NCI-H2029 treated with DMSO at 0.1 percent for 48 hours (cell line): Measurements from ENCODE around the gene E2F4.

Experiments
- DNase-seq: peaks from one replicate; lab custom pipeline; 2025; lab: John Stamatoyannopoulos, UW

Gene E2F4

DNA sequence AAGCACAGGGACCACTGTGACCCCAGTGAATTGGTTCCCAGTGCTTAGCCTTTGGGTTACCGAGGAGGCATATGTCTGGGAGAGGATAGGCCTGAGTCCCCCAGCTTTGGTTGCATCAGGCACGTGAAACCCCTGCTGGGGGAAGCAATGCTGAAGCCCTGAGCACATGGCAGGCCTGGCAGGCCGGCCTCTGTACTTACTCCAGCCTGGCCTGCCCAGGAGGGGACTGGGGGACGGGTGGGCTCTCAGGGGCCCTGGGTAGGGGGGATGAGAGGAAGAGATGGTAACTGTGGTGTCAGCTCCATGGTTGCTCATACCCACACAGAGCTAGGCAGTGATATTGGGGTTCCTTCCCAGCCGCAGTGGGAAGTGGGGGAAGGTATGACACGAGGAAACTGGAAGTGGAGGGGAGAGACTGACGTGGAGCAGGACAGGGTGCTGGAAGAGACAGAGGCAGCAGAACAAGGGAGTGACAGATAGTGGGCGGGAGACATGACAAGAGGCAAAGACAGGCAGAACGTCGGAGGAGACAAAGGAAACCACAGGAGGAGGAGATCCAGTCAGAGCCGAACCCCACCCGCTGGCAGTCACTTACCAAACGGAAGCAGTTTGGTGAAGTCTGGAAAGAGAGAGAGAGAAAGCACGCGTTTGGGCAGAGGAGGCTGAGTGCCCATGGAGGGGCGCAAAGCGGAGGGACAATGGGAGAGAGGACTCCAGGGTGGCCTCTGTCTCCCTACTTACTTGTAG, 44.0 kb downstream of the E2F4 start:
- no peak for DNase-seq

- DNase-seq = no peak
Measured at GRCh38 chr16:67236563-67237395, 44.8 kb downstream of the E2F4 start.

- DNase-seq = no peak
Measured at GRCh38 chr16:67237396-67238277, 45.7 kb downstream of the E2F4 start.

DNA sequence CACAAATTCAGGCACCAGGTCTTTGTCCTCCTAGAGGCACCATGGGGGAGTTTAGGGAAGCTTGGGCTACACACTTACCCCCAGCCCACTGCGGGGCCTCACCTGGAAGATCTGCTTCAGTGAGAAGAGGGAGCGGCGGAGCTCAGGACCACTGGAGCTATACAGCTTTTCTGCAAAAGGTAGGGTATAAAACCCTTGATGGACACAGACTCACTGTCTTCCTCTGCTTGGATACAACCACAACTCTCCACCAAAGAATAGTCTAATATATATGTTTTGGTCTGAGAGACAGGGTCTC, 46.3 kb downstream of the E2F4 start:
- DNase-seq = no peak

- DNase-seq = no peak
Measured at GRCh38 chr16:67238806-67239470, 47.0 kb downstream of the E2F4 start.

- no peak for DNase-seq
Measured at GRCh38 chr16:67240506-67240905, 48.6 kb downstream of the E2F4 start.

DNA sequence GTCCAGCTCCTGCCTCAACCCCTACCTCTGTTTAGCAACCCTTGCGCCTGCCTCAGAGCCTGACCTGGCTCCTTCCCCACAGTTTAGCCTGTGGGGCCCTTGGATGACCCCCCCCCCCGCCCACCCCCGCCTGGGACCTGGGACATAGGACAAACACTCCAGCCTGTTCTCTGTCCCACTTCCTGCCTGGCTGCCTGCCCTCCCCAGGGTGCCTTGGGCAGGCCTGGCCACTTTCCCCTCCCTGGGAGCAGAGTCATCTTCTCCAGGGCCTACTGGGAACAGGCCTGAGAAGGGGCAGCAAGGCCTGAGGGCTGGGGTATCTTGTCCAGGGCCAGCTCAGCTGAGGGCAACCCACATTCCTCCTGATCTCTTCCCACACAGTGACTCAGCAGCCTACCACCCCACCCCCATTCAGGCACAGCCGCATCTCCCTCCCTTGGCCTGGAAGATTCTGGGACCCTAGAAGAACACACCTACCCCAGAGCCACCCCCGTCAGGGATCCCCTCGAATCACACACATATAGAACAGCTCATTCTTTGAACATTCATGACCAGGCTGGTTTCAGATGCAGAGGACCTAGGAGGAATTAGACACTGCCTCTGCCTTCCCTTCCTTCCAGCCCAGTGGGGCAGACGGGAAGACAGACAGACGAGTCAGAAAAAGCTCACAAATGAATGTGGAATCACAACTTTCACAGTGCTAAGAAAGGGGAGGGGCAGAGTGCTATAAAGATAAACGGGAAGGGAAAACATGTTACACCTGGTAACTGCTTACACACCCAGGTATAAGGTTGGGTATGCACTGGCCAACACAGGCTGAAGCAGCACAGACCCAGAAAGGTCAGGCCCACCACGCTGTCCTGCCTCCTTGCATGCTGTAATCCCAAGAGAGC, 49.3 kb downstream of the E2F4 start:
- no peak for DNase-seq

DNA sequence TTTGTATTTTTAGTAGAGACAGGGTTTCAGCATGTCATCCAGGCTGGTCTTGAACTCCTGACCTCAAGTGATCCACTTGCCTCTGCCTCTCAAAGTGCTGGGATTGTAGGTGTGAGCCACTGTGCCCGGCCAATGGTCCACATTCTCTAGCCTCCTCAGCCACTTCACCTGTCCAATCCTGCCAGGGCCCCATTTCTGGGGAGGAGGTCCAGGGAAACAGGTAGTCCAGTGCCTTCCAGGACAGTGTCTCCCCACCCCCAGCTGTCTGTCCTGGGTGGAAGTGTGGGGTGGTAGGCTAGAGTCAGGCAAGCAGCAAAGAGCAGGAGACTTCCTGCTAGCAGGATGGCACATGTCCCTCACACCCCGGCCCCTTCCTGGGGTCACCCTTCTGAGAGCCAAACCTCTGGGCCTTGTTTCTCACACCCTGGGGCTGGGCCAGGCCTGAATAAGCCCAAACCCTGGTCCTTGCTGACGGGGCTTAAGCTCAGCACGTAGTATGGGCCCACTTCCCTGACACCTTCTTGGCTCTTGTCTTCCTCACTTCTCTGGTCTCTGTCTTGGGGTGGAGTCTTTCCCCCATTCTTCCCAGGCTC, 50.3 kb downstream of the E2F4 start:
- no peak for DNase-seq

- no peak for DNase-seq
Measured at GRCh38 chr16:67243481-67243880, 51.5 kb downstream of the E2F4 start.

DNA sequence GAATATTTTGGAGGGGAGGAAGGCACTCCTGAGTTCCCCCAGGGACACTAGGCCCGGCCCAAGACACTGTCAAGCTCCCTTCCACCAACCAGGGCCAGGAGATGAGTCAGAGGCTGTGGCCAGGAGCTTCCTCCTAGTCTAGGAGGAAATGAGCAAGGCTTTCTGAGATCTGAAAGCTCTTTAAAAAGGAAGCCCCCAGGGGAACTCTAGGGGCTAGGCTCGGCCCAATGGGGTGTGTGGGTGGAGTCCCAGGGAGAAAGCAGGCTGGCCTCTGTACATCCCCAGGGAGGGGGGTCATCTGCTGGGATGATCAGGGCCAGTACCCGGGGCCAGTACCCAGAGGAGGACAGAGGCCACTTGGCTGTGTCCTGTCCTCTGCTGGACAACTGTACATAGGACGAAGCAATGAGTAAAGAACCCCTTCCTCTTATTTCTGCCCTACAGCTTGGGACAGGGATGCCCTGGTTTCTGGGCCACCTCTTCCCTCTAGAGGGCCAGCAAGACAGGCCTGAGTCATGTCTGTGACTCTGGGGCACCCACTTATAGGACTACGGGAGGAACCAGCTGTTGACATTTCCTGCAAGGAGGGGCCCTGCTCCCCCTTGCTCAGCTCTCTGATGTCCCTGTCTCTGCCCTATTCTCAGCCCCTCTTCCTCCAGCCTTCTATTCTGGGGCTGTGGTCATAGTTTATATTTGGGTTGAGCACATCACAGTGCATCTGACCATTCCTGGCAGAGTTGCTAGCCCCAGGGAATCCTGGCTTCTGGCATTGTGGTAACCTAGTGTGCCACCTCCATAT, 52.6 kb downstream of the E2F4 start:
- no peak for DNase-seq

DNA sequence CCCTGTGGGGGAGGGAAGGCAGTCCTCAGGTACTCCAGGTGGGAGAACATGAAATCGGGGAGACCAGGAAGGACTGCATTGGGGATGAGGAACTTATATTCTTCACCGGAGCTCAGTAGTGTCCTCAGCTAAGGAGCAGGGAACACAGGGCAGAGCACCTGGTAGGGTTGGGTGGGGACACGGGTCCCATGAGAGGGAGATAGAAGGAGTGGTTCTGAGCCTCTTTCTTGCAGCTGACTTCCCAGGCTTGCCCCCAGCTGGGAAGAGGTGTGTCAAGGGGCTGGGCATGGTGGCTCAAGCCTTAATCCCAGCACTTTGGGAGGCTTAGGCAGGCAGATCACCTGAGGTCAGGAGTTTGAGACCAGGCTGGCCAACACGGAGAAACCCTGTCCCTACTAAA, 53.2 kb downstream of the E2F4 start:
- DNase-seq = no peak

DNA sequence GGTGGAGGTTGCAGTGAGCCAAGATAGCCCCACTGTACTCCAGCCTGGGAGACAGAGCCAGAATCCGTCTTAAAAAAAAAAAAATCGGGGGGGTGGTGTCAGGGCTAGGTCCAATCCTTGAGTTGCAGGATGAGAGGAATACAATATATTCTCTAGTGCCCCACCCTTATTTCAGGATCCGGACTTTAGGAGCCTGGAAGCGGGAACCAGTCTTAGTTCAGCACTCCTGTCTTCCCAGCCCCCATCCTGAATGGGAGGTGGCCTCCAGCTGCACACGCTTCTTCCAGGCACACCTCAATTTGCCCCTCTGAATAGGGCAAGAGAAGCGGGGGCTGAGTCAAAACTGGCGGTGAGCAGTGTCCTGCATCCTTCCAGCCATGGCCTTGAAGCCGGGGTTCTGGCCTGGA, 53.7 kb downstream of the E2F4 start:
- no peak for DNase-seq

DNA sequence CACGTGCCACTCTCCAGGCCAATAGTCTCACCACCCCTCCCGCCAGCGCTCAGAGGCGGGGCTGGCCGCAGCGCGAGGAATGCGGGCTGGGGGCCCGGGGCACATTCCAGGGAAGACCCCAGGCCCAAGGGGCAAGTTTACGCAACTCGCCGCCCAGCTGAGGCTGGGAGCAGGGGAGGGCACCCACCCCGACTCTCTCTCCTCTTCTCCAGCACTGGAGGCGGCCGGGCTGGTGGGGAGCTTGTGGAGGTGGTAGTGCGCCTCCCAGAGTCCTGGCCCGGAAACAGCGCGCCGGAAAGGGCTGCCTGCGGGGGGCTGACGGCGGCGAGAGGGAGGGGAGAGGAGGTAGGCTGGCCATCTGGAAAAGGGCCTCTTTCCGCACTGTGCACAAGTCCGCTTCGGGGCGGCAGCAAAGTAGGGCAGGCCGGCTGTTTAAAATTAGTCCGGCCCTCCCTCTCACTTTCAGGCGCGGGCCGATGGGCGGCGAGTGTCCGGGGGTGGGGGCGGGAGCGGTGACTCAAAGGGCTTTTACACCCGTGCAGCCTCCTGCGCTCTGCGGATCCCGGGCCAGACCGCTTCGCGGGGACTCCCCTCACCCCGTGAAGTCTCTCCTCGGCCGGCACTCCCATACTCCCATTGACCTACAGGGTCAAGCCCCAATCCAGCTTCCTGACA, 54.3 kb downstream of the E2F4 start:
- no peak for DNase-seq

DNA sequence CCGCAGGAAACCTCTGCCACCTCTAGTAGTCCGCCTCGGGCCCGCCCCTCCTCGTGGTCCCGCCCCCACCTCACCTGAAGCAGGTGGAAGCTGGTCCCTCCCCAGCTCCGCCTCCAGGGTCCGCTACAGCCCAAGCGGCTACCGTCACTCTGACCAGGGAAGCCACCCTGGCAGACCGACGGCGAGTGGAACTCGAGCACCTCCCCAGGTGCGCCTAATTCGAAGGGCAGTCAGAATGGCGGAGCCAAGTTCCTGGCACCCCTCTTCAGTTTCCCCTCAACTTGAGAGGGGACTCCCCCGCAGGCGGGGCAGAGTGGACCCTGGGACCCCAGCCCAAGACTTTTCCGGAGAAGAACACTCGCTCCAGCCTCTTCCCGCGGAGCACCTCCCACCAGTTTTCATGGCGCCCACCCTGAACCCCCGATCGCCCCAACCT, 54.8 kb downstream of the E2F4 start:
- no peak for DNase-seq

DNA sequence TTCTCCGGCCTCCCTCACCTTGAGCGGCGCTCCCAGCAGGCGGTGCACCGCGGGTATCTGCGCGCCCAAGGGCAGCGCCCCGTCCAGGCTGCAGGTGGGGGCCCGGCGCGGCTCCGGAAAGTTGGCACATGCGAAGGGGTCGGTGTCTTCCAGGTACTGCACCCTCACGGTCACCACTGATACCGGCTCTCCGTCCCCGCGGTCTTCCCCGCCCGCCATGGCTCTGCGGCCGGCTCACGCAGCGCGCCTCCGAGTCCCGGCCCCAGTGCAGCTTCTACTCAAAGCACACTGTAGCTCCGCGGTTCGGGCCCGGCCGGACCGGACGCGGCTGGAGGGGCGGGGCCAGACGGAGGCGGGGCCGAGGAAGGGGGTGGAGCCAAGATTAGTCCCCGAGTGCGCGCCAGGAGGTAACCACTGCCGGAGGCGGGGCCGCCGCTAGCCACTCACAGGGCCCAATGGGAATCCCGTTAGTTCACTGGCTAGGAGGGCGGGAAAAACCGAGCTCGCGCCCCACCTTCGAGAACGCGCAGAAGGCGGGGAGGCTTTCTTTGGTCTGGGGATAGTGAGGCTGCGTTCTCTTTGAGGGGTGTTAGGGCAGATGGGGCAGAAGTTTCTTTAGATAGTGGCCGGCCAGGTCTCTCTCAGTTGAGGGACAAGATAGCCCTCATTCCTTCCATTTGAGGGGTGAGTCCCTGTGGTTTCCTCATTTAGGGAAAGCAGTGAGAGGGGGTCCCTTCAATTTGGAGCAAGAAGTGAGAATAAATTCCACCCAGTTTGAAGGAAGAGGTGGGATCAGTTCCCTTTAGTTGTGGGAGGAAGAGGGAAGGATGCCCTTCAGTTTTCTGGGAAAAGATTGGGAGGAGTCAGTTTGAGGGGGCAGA, 55.5 kb downstream of the E2F4 start, which contains the start of gene FHOD1:
Gene FHOD1, minus strand, starts transcription at position 290 of the 881 bp plus-strand sequence. Its CDS starts 71 bp downstream, at position 219.
- DNase-seq = peak; percentile 23

- no peak for DNase-seq
Measured at GRCh38 chr16:67248073-67248400, 56.1 kb downstream of the E2F4 start.
